ENCODE results near the gene CD109.
"Not testable (repeated sequence)": the region's sequence is repeated elsewhere in the genome, so short reads cannot be mapped to it uniquely, and the experiment has no call there.

The CD109 gene

GRCh38 chr6:73688351-73688750 lies 7.7 kb upstream of the CD109 start:
- DNase-seq, result no peak

GRCh38 chr6:73690056-73690455 lies 5.9 kb upstream of the CD109 start:
- no peak for DNase-seq

GRCh38 chr6:73691512-73691911 lies 4.5 kb upstream of the CD109 start:
- no peak for DNase-seq

GRCh38 chr6:73694711-73695411 lies 1.1 kb upstream of the CD109 start:
- DNase-seq, result no peak

- DNase-seq, result no peak
Observed at GRCh38 chr6:73696966-73697655, 1.1 kb downstream of the CD109 start.

- no peak for DNase-seq
Observed at GRCh38 chr6:73699676-73700459, 3.9 kb downstream of the CD109 start.

- DNase-seq, result no peak
Observed at GRCh38 chr6:73702444-73702843, 6.4 kb downstream of the CD109 start.

- DNase-seq, result no peak
Observed at GRCh38 chr6:73703466-73703865, 7.5 kb downstream of the CD109 start.

- no peak for DNase-seq
Observed at GRCh38 chr6:73704260-73704659, 8.3 kb downstream of the CD109 start.

- no peak for DNase-seq
Observed at GRCh38 chr6:73704798-73705197, 8.8 kb downstream of the CD109 start.

GRCh38 chr6:73706971-73707370 lies 11.0 kb downstream of the CD109 start:
- DNase-seq, result no peak

- DNase-seq, result no peak
Observed at GRCh38 chr6:73710470-73710869, 14.5 kb downstream of the CD109 start.

- DNase-seq, result no peak
Observed at GRCh38 chr6:73710948-73711347, 14.9 kb downstream of the CD109 start.

- DNase-seq, result no peak
Observed at GRCh38 chr6:73712535-73713173, 16.7 kb downstream of the CD109 start.

- DNase-seq, result no peak
Observed at GRCh38 chr6:73713426-73714147, 17.6 kb downstream of the CD109 start.

GRCh38 chr6:73715111-73715508 lies 19.1 kb downstream of the CD109 start:
- DNase-seq, result not testable (repeated sequence)

GRCh38 chr6:73719046-73719445 lies 23.0 kb downstream of the CD109 start:
- no peak for DNase-seq

GRCh38 chr6:73722318-73723060 lies 26.5 kb downstream of the CD109 start:
- no peak for DNase-seq

- not testable (repeated sequence) for DNase-seq
Observed at GRCh38 chr6:73723480-73723879, 27.5 kb downstream of the CD109 start.

GRCh38 chr6:73724389-73724788 lies 28.4 kb downstream of the CD109 start:
- no peak for DNase-seq

- DNase-seq, result not testable (repeated sequence)
Observed at GRCh38 chr6:73725192-73725591, 29.2 kb downstream of the CD109 start.

GRCh38 chr6:73727114-73727513 lies 31.1 kb downstream of the CD109 start:
- no peak for DNase-seq

Data from NCI-H524 treated with DMSO at 0.1 percent for 48 hours (cell line).